Forelimb muscle (tissue), 1 donor: Measurements from ENCODE around the gene NCR1. TPM values are rescaled to one million over a fixed set of nuclear protein-coding genes. Genes with fewer than 3 reads are reported as not detected.

Experiments
- polyA plus RNA-seq: library from polyadenylated mRNA; unstranded; fragments of 120-200 nt; gene quantifications from one replicate; pipeline ENCODE4 v1.2.1, GENCODE V29; 2013; ENCODE audit not compliant: insufficient read length

Gene NCR1
- polyA plus RNA-seq, 1 donor, result 0.53 TPM

Other genes starting within 250 kb of the NCR1 start
- 0.63 TPM for gene LILRB4, start 243.2 kb upstream of the NCR1 start, polyA plus RNA-seq
- not detected for gene KIR3DL3, start 181.7 kb upstream of the NCR1 start, polyA plus RNA-seq
- not detected for gene KIR2DL3, start 167.6 kb upstream of the NCR1 start, polyA plus RNA-seq
- not detected for gene KIR2DL1, start 136.4 kb upstream of the NCR1 start, polyA plus RNA-seq
- not detected for gene KIR2DL4, start 102.5 kb upstream of the NCR1 start, polyA plus RNA-seq
- not detected for gene KIR3DL1, start 89.7 kb upstream of the NCR1 start, polyA plus RNA-seq
- gene KIR2DS4, start 73.5 kb upstream of the NCR1 start, polyA plus RNA-seq, result not detected
- not detected for gene KIR3DL2, start 55.7 kb upstream of the NCR1 start, polyA plus RNA-seq
- 0.34 TPM for gene FCAR, start 31.9 kb upstream of the NCR1 start, polyA plus RNA-seq
- not detected for gene NLRP7, start 41.4 kb downstream of the NCR1 start, polyA plus RNA-seq
- gene NLRP2, start 60.2 kb downstream of the NCR1 start, polyA plus RNA-seq, result 1.2 TPM
- gene GP6, start 132.1 kb downstream of the NCR1 start, polyA plus RNA-seq, result 0.14 TPM
- gene RDH13, start 157.0 kb downstream of the NCR1 start, polyA plus RNA-seq, result 14.6 TPM
- gene EPS8L1, start 169.7 kb downstream of the NCR1 start, polyA plus RNA-seq, result 3.4 TPM
- 78.0 TPM for gene PPP1R12C, start 211.5 kb downstream of the NCR1 start, polyA plus RNA-seq
- gene TNNT1, start 243.1 kb downstream of the NCR1 start, polyA plus RNA-seq, result 742 TPM